Keratinocyte (primary cell): ENCODE measurements around the gene FTCD.

Experiments used
- CTCF ChIP-seq, 3 experiments: IDR thresholded peaks in 1 of 3; conservative IDR thresholded peaks in 1 of 3; optimal IDR thresholded peaks in 1 of 3; 2 replicates in 2 of 3; 3 replicates in 1 of 3; pipeline versions ENCODE3 to v1.5.1; 2011; ENCODE audit warnings: low read length in 3 of 3, mild to moderate bottlenecking in 3 of 3, moderate library complexity in 2 of 3, control low read depth in 1 of 3, inconsistent platforms in 1 of 3; ENCODE audit not compliant: insufficient read depth in 2 of 3; ENCODE audit errors: extremely low read depth in 1 of 3
- EZH2 ChIP-seq: IDR thresholded peaks from one replicate; pipeline ENCODE4 v1.6.1; 2012; ENCODE audit warnings: inconsistent platforms, mild to moderate bottlenecking, low read length, moderate library complexity

GRCh38 chr21:46110499-46111192 lies 44.7 kb downstream of the FTCD start:
- TF ChIP-seq CTCF (optimal IDR thresholded peaks at IDR 0.05 in 1 of 3, IDR thresholded peaks at IDR 0.05 in 1 of 3, conservative IDR thresholded peaks at IDR 0.05 in 1 of 3; ENCODE audit: extremely low read depth in 1 of 3, insufficient read depth in 2 of 3, low read length in 3 of 3) (no peak), EZH2 (no peak)
